DND-41 (cell line): ENCODE data around the gene MRPL42.

Experiments used
- CTCF ChIP-seq: IDR thresholded peaks from 2 replicates; pipeline ENCODE4 v1.5.1; 2012; ENCODE audit warnings: borderline replicate concordance, low read length, moderate library complexity, mild to moderate bottlenecking; ENCODE audit not compliant: poor library complexity, severe bottlenecking; ENCODE audit errors: extremely low read depth
- EZH2 ChIP-seq: IDR thresholded peaks from 3 replicates; pipeline ENCODE4 v1.6.1; 2012; ENCODE audit warnings: borderline replicate concordance, low read depth, mild to moderate bottlenecking, moderate library complexity, low read length, inconsistent platforms; ENCODE audit not compliant: severe bottlenecking

DNA sequence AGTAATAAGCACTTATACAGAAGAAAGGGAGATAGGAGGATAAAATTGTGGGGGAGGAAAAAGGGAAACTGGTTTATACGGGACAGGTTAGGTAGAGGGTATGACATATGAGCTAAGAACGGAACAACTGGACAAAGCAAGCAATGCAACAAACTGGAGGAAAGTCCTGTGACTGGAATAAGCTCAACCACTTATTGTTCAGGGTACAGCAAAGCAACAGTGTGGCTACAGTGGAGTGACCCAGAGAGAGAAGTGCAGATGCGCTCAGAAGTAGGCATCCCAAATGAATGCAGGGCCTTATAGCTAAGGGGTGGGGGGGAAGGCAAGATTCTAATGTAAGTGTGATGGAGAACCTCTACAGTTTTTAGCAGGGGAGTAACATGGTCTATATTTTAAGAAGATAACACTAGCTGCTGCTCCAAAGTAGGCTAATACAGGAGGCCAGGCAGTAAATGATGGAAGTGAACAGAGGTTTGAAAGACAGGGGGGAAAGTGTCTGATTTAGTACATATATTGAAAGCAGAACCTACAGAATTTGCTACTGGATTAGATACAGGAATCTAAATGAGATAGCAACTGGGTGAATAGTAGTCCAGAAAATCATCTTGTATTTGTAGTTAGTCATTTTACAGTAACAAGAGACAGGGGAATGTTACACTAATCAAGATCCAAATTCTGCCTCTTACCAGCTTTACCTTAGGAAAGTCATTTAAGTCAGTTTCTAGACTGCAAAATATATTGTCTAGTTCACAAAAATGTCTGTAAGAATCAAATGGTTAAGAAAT, 28.9 kb upstream of the MRPL42 start:
- no peak for TF ChIP-seq EZH2
- no peak for TF ChIP-seq CTCF
